Inflammatory macrophage treated with lipopolysaccharide for 1 hour (primary cell): ENCODE results near the gene EFHD1.
"Not testable (repeated sequence)": the region's sequence is repeated elsewhere in the genome, so short reads cannot be mapped to it uniquely, and the experiment has no call there.

Experiments
- DNase-seq, 2 donors: peaks; one replicate each; pipeline ENCODE4 v3.0.0-alpha.2; 2020 to 2022

EFHD1 gene

GRCh38 chr2:232652505-232652851, 19.1 kb downstream of the EFHD1 start:
- no peak for DNase-seq

GRCh38 chr2:232653441-232653840, 20.0 kb downstream of the EFHD1 start:
- no peak for DNase-seq

GRCh38 chr2:232655392-232655791, 22.0 kb downstream of the EFHD1 start:
- no peak for DNase-seq

GRCh38 chr2:232658217-232658785, 24.9 kb downstream of the EFHD1 start:
- DNase-seq = peak; percentile 22 to 24

- no peak for DNase-seq
Measured at GRCh38 chr2:232659359-232659758, 26.0 kb downstream of the EFHD1 start.

GRCh38 chr2:232662486-232663260, 29.3 kb downstream of the EFHD1 start:
- no peak for DNase-seq

GRCh38 chr2:232666051-232666805, 32.8 kb downstream of the EFHD1 start:
- DNase-seq = no peak

- DNase-seq = no peak
Measured at GRCh38 chr2:232667989-232668583, 34.7 kb downstream of the EFHD1 start.

GRCh38 chr2:232668805-232669444, 35.5 kb downstream of the EFHD1 start:
- DNase-seq = no peak

- no peak for DNase-seq
Measured at GRCh38 chr2:232672588-232672987, 39.2 kb downstream of the EFHD1 start.

GRCh38 chr2:232674491-232674890, 41.1 kb downstream of the EFHD1 start:
- DNase-seq = no peak

GRCh38 chr2:232675381-232675780, 42.0 kb downstream of the EFHD1 start:
- no peak for DNase-seq

- no peak for DNase-seq
Measured at GRCh38 chr2:232680006-232680405, 46.6 kb downstream of the EFHD1 start.

GRCh38 chr2:232681527-232681926, 48.1 kb downstream of the EFHD1 start:
- DNase-seq = no peak

- no peak for DNase-seq
Measured at GRCh38 chr2:232683368-232683767, 50.0 kb downstream of the EFHD1 start.

GRCh38 chr2:232685391-232685790, 52.0 kb downstream of the EFHD1 start:
- DNase-seq = not testable (repeated sequence)

- no peak for DNase-seq
Measured at GRCh38 chr2:232687382-232688160, 54.2 kb downstream of the EFHD1 start.

GRCh38 chr2:232688201-232688600, 54.8 kb downstream of the EFHD1 start:
- DNase-seq = no peak

- no peak for DNase-seq
Measured at GRCh38 chr2:232689152-232689910, 55.9 kb downstream of the EFHD1 start.

- DNase-seq = not testable (repeated sequence)
Measured at GRCh38 chr2:232691117-232691516, 57.7 kb downstream of the EFHD1 start.

- DNase-seq = no peak
Measured at GRCh38 chr2:232693344-232693743, 59.9 kb downstream of the EFHD1 start.
